Caco-2 (cell line): ENCODE measurements around the gene GPX1. TPM values are rescaled to one million over a fixed set of nuclear protein-coding genes. Genes with fewer than 3 reads are reported as not detected.

Source experiments
- BruUV-seq: library from RNA; stranded (reverse); fragments of 400-500 nt; replicated peaks from 2 replicates; lab custom pipeline; 2021; lab: Mats Ljungman, UMichigan
- CTCF ChIA-PET: fragments of 300-600 bp; sonication (Branson Sonifier 250); formaldehyde crosslinking; loops from one replicate; lab custom pipeline; 2022; ENCODE audit warnings: antibody characterized with exemption; lab: Charles Lee
- POLR2A ChIA-PET: fragments of 300-600 bp; sonication (Branson Sonifier 250); formaldehyde crosslinking; loops from one replicate; lab custom pipeline; 2022; ENCODE audit warnings: antibody characterized with exemption; lab: Charles Lee
- DNase-seq, 2 experiments: peaks; one replicate each; pipeline versions ENCODE4 v3.0.0 to v3.0.0-alpha.2; 2020 to 2022
- H3K27me3 ChIP-seq: replicated peaks from 2 replicates; pipeline ENCODE4 v1.6.0; 2011; ENCODE audit warnings: low read length; ENCODE audit not compliant: control insufficient read depth, insufficient read depth
- H3K36me3 ChIP-seq: 2 replicates; pipeline ENCODE4 v1.5.1; 2011; ENCODE audit warnings: low read length; ENCODE audit not compliant: control insufficient read depth, insufficient read depth
- H3K4me1 ChIP-seq: fragments of 250-450 bp; sonication (Bioruptor Pico); 2 replicates; pipeline ENCODE4 v1.5.1; 2020; ENCODE audit warnings: mild to moderate bottlenecking
- H3K4me3 ChIP-seq: 2 replicates; pipeline ENCODE4 v1.5.1; 2011; ENCODE audit warnings: low read depth, mild to moderate bottlenecking, control low read depth, low read length
- H3K9me3 ChIP-seq: fragments of 250-450 bp; sonication (Bioruptor Pico); 2 replicates; pipeline ENCODE4 v1.5.1; 2020; ENCODE audit warnings: mild to moderate bottlenecking, moderate library complexity
- H3K27ac Mint-ChIP-seq: one replicate; pipeline ENCODE4 v1.8.0; 2022; ENCODE audit warnings: mixed read lengths; ENCODE audit not compliant: unreplicated experiment
- H3K27me3 Mint-ChIP-seq: one replicate; pipeline ENCODE4 v1.8.0; 2022; ENCODE audit warnings: mixed read lengths; ENCODE audit not compliant: insufficient read depth, unreplicated experiment
- H3K36me3 Mint-ChIP-seq: one replicate; pipeline ENCODE4 v1.8.0; 2022; ENCODE audit warnings: mild to moderate bottlenecking, mixed read lengths; ENCODE audit not compliant: insufficient read depth, unreplicated experiment
- H3K4me1 Mint-ChIP-seq: one replicate; pipeline ENCODE4 v1.8.0; 2022; ENCODE audit warnings: low read depth, mixed read lengths; ENCODE audit not compliant: unreplicated experiment
- H3K4me3 Mint-ChIP-seq: one replicate; pipeline ENCODE4 v1.8.0; 2022; ENCODE audit warnings: mild to moderate bottlenecking, moderate library complexity, mixed read lengths; ENCODE audit not compliant: unreplicated experiment
- H3K9me3 Mint-ChIP-seq: one replicate; pipeline ENCODE4 v1.8.0; 2022; ENCODE audit warnings: mixed read lengths; ENCODE audit not compliant: unreplicated experiment
- intact Hi-C: fragments of 100-400 bp; cut with micrococcal nuclease; formaldehyde crosslinking; loops from one replicate; pipeline ENCODE4 v1.10.0; 2022; ENCODE audit not compliant: unreplicated experiment
- total RNA-seq: library from RNA; stranded (reverse); gene quantifications from 2 replicates; pipeline ENCODE4 v1.2.3, GENCODE V29; 2022
- TF ChIP-seq, protein P1 (sequence below), 2 experiments: fragments of 200-600 bp in 1 of 2; IDR thresholded peaks; 1 replicate in 1 of 2; 2 replicates in 1 of 2; pipeline versions ENCODE4 v1.5.1 to v1.8.0; 2011 to 2022; ENCODE audit warnings: antibody characterized with exemption in 1 of 2, control low read depth in 1 of 2, inconsistent platforms in 1 of 2, low read depth in 1 of 2, low read length in 1 of 2, mild to moderate bottlenecking in 1 of 2, moderate library complexity in 1 of 2; ENCODE audit not compliant: insufficient read depth in 1 of 2, severe bottlenecking in 1 of 2, unreplicated experiment in 1 of 2

GPX1 gene
- total RNA-seq, 1 experiment from 2014 or later, result 197 TPM

DNA sequence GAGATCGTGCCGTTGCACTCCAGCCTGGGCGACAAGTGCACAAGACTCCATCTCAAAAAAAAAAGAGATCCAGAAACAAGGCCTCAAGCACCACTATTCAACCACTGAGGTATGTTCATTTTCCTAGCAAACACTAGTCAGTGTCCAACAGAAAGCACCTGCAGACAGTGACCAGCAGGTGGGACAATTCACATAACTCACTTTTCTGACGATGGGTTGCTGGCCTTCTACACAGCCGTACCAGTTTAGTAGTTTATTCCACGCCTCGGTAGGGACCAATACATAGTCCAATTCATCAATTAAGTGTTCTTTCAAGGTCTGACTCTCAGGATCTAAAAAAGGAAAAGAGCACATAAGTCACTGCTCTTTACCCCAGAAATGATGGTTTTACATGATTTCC, 30.7 kb downstream of the GPX1 start:
- TF ChIP-seq, protein P1, sequence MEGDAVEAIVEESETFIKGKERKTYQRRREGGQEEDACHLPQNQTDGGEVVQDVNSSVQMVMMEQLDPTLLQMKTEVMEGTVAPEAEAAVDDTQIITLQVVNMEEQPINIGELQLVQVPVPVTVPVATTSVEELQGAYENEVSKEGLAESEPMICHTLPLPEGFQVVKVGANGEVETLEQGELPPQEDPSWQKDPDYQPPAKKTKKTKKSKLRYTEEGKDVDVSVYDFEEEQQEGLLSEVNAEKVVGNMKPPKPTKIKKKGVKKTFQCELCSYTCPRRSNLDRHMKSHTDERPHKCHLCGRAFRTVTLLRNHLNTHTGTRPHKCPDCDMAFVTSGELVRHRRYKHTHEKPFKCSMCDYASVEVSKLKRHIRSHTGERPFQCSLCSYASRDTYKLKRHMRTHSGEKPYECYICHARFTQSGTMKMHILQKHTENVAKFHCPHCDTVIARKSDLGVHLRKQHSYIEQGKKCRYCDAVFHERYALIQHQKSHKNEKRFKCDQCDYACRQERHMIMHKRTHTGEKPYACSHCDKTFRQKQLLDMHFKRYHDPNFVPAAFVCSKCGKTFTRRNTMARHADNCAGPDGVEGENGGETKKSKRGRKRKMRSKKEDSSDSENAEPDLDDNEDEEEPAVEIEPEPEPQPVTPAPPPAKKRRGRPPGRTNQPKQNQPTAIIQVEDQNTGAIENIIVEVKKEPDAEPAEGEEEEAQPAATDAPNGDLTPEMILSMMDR (IDR thresholded peaks at IDR 0.05; ENCODE audit: insufficient read depth in 1 of 2, low read depth in 1 of 2, low read length in 1 of 2, severe bottlenecking in 1 of 2, unreplicated experiment in 1 of 2), result peak; percentile 58 to 60
- Mint-ChIP-seq H3K27me3 (no peaks in the 10 kb centered on the region), H3K27ac (no peak overlapping the region), H3K4me3 (no peak overlapping the region), H3K9me3 (no peaks in the 10 kb centered on the region), H3K4me1 (no peaks in the 10 kb centered on the region), H3K36me3 (peaks cover 79% of the 10 kb centered on the region)
- ChIA-PET POLR2A (no interaction called here), CTCF (interaction anchor here (1.0 kb wide), 2 partner anchors 12 to 122 kb away, joined by 6 read pairs; partner anchors contain the start of gene USP4)
- DNase-seq, result peak in 1 of 2 experiments; percentile 34
- Histone ChIP-seq H3K4me3 (no peak overlapping the region), H3K36me3 (no peaks in the 10 kb centered on the region; the same call in 1 of the 2 replicates), H3K9me3 (no peaks in the 10 kb centered on the region), H3K27me3 (no peaks in the 10 kb centered on the region), H3K4me1 (no peaks in the 10 kb centered on the region)
- no TSS peak for BruUV-seq
- intact Hi-C loops, result no loop called here

DNA sequence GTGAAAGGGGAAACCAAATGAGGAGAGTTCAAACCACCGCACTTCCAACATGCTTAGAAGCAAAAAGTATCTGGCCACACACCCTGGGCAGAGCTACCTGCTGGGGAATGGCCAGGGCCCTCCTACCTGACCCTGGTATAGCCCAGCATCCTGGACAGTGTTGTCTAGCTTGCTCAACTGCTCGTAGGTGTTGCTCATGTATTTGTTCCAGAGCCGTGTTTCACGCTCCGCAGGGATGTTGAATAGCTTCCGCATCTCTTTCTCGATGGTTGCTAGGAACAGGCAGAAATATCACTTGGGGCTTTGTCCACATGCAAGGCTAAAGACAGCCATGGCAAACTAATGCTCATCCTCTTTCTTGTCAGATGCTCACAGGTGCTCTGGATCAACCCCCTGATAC, 33.4 kb downstream of the GPX1 start:
- no peaks in the 10 kb centered on the region for H3K27me3 Mint-ChIP-seq
- CTCF ChIA-PET, result no interaction called here
- no peaks in the 10 kb centered on the region for H3K4me1 ChIP-seq
- DNase-seq, result no peak
- no peaks in the 10 kb centered on the region for H3K9me3 ChIP-seq
- H3K4me3 Mint-ChIP-seq, result no peak overlapping the region
- no peaks in the 10 kb centered on the region; the same call in 1 of the 2 replicates for H3K36me3 ChIP-seq
- POLR2A ChIA-PET, result no interaction called here
- H3K9me3 Mint-ChIP-seq, result no peaks in the 10 kb centered on the region
- no peak overlapping the region for H3K4me3 ChIP-seq
- no peak overlapping the region for H3K27ac Mint-ChIP-seq
- H3K27me3 ChIP-seq, result no peaks in the 10 kb centered on the region
- peaks cover 84% of the 10 kb centered on the region for H3K36me3 Mint-ChIP-seq
- H3K4me1 Mint-ChIP-seq, result no peaks in the 10 kb centered on the region
- BruUV-seq, result no TSS peak
- intact Hi-C loops, result no loop called here
- TF ChIP-seq, protein P1 (IDR thresholded peaks at IDR 0.05; ENCODE audit: insufficient read depth in 1 of 2, low read depth in 1 of 2, low read length in 1 of 2, severe bottlenecking in 1 of 2, unreplicated experiment in 1 of 2), result no peak

DNA sequence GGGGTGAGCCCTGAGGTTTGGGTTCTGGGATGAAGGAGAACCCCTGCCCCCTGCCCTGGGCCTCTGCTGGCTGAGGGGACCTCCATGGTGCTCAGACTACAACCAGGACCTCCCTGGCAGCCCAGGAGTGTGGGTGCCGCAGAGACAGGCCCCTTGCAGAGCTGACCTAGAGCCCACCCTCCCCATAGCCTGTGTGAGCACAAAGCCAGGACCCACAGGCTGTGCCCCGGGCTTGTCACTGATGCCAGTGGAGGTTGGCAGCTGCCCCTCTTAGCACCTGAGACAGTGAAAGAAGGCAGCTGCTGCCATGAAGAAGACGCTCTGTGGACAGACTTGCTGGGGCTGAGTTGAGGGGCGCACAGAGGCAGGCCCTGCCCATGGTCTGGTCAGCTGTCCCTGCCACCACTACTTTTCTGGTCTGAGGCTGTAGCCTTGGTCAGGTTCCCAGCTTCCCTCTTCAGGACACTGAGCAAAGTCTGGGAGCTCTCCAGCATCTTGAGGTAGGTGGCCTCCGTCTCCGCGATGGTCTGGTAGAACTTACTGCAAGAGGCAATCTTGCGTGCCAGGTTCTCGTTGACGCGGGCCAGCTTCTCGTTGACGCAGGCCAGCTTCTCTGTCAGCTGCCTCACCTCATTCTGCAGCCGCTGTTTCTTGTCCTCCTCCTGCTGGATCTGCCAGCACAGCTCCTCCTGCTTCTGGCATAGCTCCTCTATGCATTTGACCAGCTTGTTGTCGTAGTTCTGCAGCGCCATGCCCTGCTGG, 41.3 kb downstream of the GPX1 start:
- H3K27ac Mint-ChIP-seq, result no peak overlapping the region
- TF ChIP-seq, protein P1 (IDR thresholded peaks at IDR 0.05; ENCODE audit: insufficient read depth in 1 of 2, low read depth in 1 of 2, low read length in 1 of 2, severe bottlenecking in 1 of 2, unreplicated experiment in 1 of 2), result no peak
- DNase-seq, result no peak
- H3K36me3 Mint-ChIP-seq, result peaks cover 39% of the 10 kb centered on the region
- ChIA-PET POLR2A (no interaction called here), CTCF (interaction anchor here (0.7 kb wide), 1 partner anchor 147 kb away, joined by 5 read pairs; no protein-coding TSS in a partner anchor)
- Histone ChIP-seq H3K9me3 (no peaks in the 10 kb centered on the region), H3K4me3 (no peak overlapping the region), H3K4me1 (no peaks in the 10 kb centered on the region), H3K27me3 (no peaks in the 10 kb centered on the region), H3K36me3 (peaks cover 1% of the 10 kb centered on the region)
- H3K4me3 Mint-ChIP-seq, result no peak overlapping the region
- no peaks in the 10 kb centered on the region for H3K9me3 Mint-ChIP-seq
- intact Hi-C loops, result no loop called here
- H3K4me1 Mint-ChIP-seq, result no peaks in the 10 kb centered on the region
- BruUV-seq, result no TSS peak
- no peaks in the 10 kb centered on the region for H3K27me3 Mint-ChIP-seq
